Activated CD4-positive, alpha-beta memory T cell treated with anti-CD3 and anti-CD28 coated beads for 36 hours (primary cell): ENCODE measurements around the gene SLC9A4. TPM values are rescaled to one million over a fixed set of nuclear protein-coding genes. Genes with fewer than 3 reads are reported as not detected.
A peak's percentile ranks its signal among the peaks of the same experiment; 100 is the strongest.

Source experiments
- CTCF ChIA-PET: fragments of 350-600 bp; sonication (Branson Sonifier 250); formaldehyde crosslinking; loops from one replicate; lab custom pipeline; 2021; ENCODE audit warnings: antibody characterized with exemption, inconsistent platforms; lab: Charles Lee
- POLR2A ChIA-PET: fragments of 350-600 bp; sonication (Branson Sonifier 250); formaldehyde crosslinking; loops from one replicate; lab custom pipeline; 2021; ENCODE audit warnings: antibody characterized with exemption; lab: Charles Lee
- DNase-seq: peaks from one replicate; pipeline ENCODE4 v3.0.0-alpha.2; 2020
- H3K27ac Mint-ChIP-seq: one replicate; pipeline ENCODE4 v1.8.0; 2021; ENCODE audit warnings: mixed read lengths
- H3K27me3 Mint-ChIP-seq: one replicate; pipeline ENCODE4 v1.8.0; 2021; ENCODE audit warnings: mixed read lengths
- H3K36me3 Mint-ChIP-seq: one replicate; pipeline ENCODE4 v1.8.0; 2021; ENCODE audit warnings: mixed read lengths
- H3K4me1 Mint-ChIP-seq: one replicate; pipeline ENCODE4 v1.8.0; 2021; ENCODE audit warnings: low read depth, mixed read lengths
- H3K4me3 Mint-ChIP-seq: one replicate; pipeline ENCODE4 v1.8.0; 2021; ENCODE audit warnings: mild to moderate bottlenecking, mixed read lengths
- H3K9me3 Mint-ChIP-seq: one replicate; pipeline ENCODE4 v1.8.0; 2021; ENCODE audit warnings: mixed read lengths
- intact Hi-C: fragments of 100-400 bp; cut with micrococcal nuclease; formaldehyde crosslinking; loops from one replicate; pipeline ENCODE4 v1.15.1; 2023
- total RNA-seq, 2 experiments: library from RNA; stranded (reverse); gene quantifications; one replicate each; pipeline ENCODE4 v1.2.3, GENCODE V29; 2021

SLC9A4 gene, protein sequence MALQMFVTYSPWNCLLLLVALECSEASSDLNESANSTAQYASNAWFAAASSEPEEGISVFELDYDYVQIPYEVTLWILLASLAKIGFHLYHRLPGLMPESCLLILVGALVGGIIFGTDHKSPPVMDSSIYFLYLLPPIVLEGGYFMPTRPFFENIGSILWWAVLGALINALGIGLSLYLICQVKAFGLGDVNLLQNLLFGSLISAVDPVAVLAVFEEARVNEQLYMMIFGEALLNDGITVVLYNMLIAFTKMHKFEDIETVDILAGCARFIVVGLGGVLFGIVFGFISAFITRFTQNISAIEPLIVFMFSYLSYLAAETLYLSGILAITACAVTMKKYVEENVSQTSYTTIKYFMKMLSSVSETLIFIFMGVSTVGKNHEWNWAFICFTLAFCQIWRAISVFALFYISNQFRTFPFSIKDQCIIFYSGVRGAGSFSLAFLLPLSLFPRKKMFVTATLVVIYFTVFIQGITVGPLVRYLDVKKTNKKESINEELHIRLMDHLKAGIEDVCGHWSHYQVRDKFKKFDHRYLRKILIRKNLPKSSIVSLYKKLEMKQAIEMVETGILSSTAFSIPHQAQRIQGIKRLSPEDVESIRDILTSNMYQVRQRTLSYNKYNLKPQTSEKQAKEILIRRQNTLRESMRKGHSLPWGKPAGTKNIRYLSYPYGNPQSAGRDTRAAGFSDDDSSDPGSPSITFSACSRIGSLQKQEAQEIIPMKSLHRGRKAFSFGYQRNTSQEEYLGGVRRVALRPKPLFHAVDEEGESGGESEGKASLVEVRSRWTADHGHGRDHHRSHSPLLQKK
- under 1 TPM in 1 of 2 experiments, not detected in 1; 0.10 TPM for total RNA-seq

DNA sequence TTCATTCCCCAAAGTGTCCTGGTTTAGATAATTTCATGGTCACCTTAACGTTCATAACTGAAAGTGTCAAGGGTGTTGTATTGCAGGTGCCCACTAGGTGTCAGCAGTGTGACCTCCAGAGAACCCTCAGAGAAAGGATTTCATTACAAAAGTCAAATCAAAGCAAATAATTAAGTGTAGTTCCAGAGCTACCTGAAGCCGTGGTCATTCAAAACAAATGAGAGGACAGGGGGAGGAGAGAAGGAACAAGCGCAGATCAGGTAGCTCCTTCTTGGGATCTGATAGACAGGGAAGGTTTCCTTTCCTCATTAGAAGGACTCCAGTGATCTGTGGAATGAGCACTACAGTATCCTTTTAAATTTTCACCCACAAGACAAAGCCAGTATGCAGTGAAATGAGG lies at the start of gene SLC9A4:
Gene SLC9A4 (plus strand): TSS at position 207 of the 400 bp plus-strand sequence. CDS start 534 bp downstream, outside the sequence.
- Mint-ChIP-seq H3K4me3 (no peak within 1 kb of the TSS), H3K27me3 (peaks cover 24% of the 10 kb centered on the region), H3K36me3 (no peaks in the 10 kb centered on the region), H3K9me3 (peaks cover 12% of the 10 kb centered on the region), H3K27ac (no peak within 1 kb of the TSS), H3K4me1 (no peaks in the 10 kb centered on the region)
- DNase-seq, result peak; percentile 71
- CTCF ChIA-PET, result interaction anchor here (0.6 to 7.3 kb wide), 39 partner anchors 9 to 400 kb away, joined by 3 to 122 read pairs (median 5); no protein-coding TSS in a partner anchor
- POLR2A ChIA-PET, result no interaction called here
- intact Hi-C loops, result loop anchor here (1.0 to 10.0 kb wide), 3 partner anchors 119 to 232 kb away; no protein-coding TSS in a partner anchor

GRCh38 chr2:102423368-102423767 lies 49.7 kb upstream of the SLC9A4 start:
- Mint-ChIP-seq H3K4me3 (no peak overlapping the region), H3K36me3 (peaks cover 4% of the 10 kb centered on the region), H3K4me1 (peaks cover 72% of the 10 kb centered on the region), H3K27me3 (peaks cover 6% of the 10 kb centered on the region), H3K9me3 (no peaks in the 10 kb centered on the region), H3K27ac (peak overlapping the region; percentile 52)
- CTCF ChIA-PET, result interaction anchor here (2.6 kb wide), 1 partner anchor 20 kb away, joined by 13 read pairs; no protein-coding TSS in a partner anchor
- intact Hi-C loops, result no loop called here
- no peak for DNase-seq
- POLR2A ChIA-PET, result interaction anchor here (0.5 kb wide), 1 partner anchor 815 kb away, joined by 3 read pairs; no protein-coding TSS in a partner anchor

DNA sequence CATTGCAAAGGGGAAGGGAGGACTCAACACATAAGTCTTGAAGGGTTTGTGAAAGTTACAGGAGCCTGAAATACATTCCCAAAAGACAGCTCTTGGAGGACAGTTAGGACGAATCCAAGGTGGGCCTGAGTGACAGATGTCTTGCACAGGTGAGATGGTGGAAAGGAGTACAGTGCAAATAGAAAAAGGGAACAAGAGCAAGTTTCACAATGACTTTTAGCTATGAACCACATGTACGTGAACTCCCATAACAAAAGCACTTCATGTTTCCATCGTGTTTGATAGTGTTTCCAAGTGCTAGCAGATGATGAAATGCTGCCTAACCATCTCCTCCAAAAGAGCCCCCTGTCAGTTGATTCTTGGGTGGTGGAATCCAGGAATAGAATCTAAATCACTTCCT lies 48.3 kb upstream of the SLC9A4 start:
- Mint-ChIP-seq H3K4me1 (peaks cover 67% of the 10 kb centered on the region), H3K36me3 (peaks cover 7% of the 10 kb centered on the region), H3K27me3 (peaks cover 6% of the 10 kb centered on the region), H3K9me3 (no peaks in the 10 kb centered on the region), H3K27ac (no peak overlapping the region), H3K4me3 (no peak overlapping the region)
- CTCF ChIA-PET, result interaction anchor here (0.9 to 2.6 kb wide), 3 partner anchors 19 to 171 kb away, joined by 3 to 13 read pairs (median 3); no protein-coding TSS in a partner anchor
- intact Hi-C loops, result no loop called here
- POLR2A ChIA-PET, result interaction anchor here (1.0 to 1.5 kb wide), 2 partner anchors 9 to 57 kb away, joined by 3 to 4 read pairs; no protein-coding TSS in a partner anchor
- DNase-seq, result no peak

- H3K36me3 Mint-ChIP-seq, result peaks cover 7% of the 10 kb centered on the region
- peak overlapping the region; percentile 5 for H3K27ac Mint-ChIP-seq
- H3K9me3 Mint-ChIP-seq, result no peaks in the 10 kb centered on the region
- ChIA-PET CTCF (interaction anchor here (1.0 to 2.6 kb wide), 2 partner anchors 18 to 23 kb away, joined by 3 to 13 read pairs; no protein-coding TSS in a partner anchor), POLR2A (interaction anchor here (1.5 kb wide), 1 partner anchor 58 kb away, joined by 3 read pairs; no protein-coding TSS in a partner anchor)
- DNase-seq, result no peak
- H3K4me3 Mint-ChIP-seq, result no peak overlapping the region
- H3K27me3 Mint-ChIP-seq, result peaks cover 2% of the 10 kb centered on the region
- intact Hi-C loops, result no loop called here
- H3K4me1 Mint-ChIP-seq, result peaks cover 70% of the 10 kb centered on the region
Measured at GRCh38 chr2:102425441-102426132, 47.4 kb upstream of the SLC9A4 start.

- CTCF ChIA-PET, result interaction anchor here (0.8 to 1.6 kb wide), 2 partner anchors 16 to 67 kb away, joined by 3 to 6 read pairs; no protein-coding TSS in a partner anchor
- Mint-ChIP-seq H3K27me3 (no peaks in the 10 kb centered on the region), H3K9me3 (no peaks in the 10 kb centered on the region), H3K27ac (no peak overlapping the region), H3K4me1 (peaks cover 63% of the 10 kb centered on the region), H3K36me3 (peaks cover 5% of the 10 kb centered on the region), H3K4me3 (no peak overlapping the region)
- POLR2A ChIA-PET, result interaction anchor here (0.9 kb wide), 1 partner anchor 52 kb away, joined by 4 read pairs; no protein-coding TSS in a partner anchor
- no peak for DNase-seq
- intact Hi-C loops, result no loop called here
Measured at GRCh38 chr2:102427249-102427648, 45.8 kb upstream of the SLC9A4 start.

DNA sequence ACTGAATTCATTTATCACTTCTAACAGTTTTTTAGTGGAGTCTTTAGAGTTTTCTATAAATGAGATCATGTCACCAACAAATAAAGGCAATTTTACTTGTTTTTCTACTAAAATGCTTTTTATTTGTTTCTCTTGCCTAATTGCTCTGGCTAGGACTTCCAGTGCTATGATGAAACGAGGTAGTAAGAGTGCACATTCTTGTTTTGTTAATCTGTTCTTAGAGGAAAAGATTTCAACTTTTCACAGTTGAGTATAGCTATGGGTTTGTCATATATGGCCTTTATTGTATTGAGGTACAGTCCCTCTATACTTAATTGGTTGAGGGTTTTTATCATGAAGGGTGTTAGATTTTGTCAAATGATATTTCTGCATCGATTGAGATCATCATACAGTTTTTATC lies 44.5 kb upstream of the SLC9A4 start:
- H3K27ac Mint-ChIP-seq, result peak overlapping the region; percentile 61
- no peak overlapping the region for H3K4me3 Mint-ChIP-seq
- peaks cover 54% of the 10 kb centered on the region for H3K4me1 Mint-ChIP-seq
- CTCF ChIA-PET, result no interaction called here
- H3K27me3 Mint-ChIP-seq, result no peaks in the 10 kb centered on the region
- peaks cover 5% of the 10 kb centered on the region for H3K36me3 Mint-ChIP-seq
- DNase-seq, result no peak
- POLR2A ChIA-PET, result no interaction called here
- no peaks in the 10 kb centered on the region for H3K9me3 Mint-ChIP-seq
- intact Hi-C loops, result no loop called here

DNA sequence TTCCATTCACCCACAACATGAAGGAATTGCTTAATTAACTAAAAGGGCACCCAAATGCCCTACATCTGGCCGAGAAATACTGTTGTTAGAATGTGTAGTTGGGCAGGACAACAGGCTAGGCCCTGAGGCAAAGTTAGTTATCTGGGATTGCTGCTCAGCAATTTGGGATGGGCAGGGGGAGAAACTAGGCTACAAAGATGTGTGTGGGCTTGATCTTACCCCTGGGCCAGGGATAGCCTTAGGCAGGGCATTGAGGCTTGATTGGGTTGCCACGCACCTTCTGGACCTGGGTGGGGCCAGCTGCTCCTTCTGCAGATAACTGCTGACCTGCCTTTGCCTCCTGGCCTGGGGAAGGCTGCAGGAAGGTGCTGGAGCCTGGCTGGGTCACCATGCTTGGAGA lies 40.6 kb upstream of the SLC9A4 start:
- no peak overlapping the region for H3K27ac Mint-ChIP-seq
- intact Hi-C loops, result no loop called here

GRCh38 chr2:102433973-102434654 lies 38.9 kb upstream of the SLC9A4 start:
- POLR2A ChIA-PET, result interaction anchor here (1.5 kb wide), 1 partner anchor 9 kb away, joined by 4 read pairs; no protein-coding TSS in a partner anchor
- CTCF ChIA-PET, result interaction anchor here (0.9 to 2.1 kb wide), 4 partner anchors 9 to 550 kb away, joined by 3 to 7 read pairs (median 3); no protein-coding TSS in a partner anchor
- no peak overlapping the region for H3K27ac Mint-ChIP-seq
- H3K9me3 Mint-ChIP-seq, result no peaks in the 10 kb centered on the region
- no peak for DNase-seq
- H3K4me1 Mint-ChIP-seq, result peaks cover 49% of the 10 kb centered on the region
- H3K36me3 Mint-ChIP-seq, result peaks cover 4% of the 10 kb centered on the region
- intact Hi-C loops, result no loop called here
- H3K4me3 Mint-ChIP-seq, result no peak overlapping the region
- H3K27me3 Mint-ChIP-seq, result no peaks in the 10 kb centered on the region

More for the DNA sequence above, 40.6 kb upstream of the SLC9A4 start:
- POLR2A ChIA-PET, result no interaction called here
- H3K36me3 Mint-ChIP-seq, result peaks cover 8% of the 10 kb centered on the region
- no peaks in the 10 kb centered on the region for H3K9me3 Mint-ChIP-seq
- no peaks in the 10 kb centered on the region for H3K27me3 Mint-ChIP-seq
- H3K4me1 Mint-ChIP-seq, result peaks cover 47% of the 10 kb centered on the region
- no peak for DNase-seq
- CTCF ChIA-PET, result interaction anchor here (2.1 kb wide), 1 partner anchor 11 kb away, joined by 7 read pairs; no protein-coding TSS in a partner anchor
- no peak overlapping the region for H3K4me3 Mint-ChIP-seq

DNA sequence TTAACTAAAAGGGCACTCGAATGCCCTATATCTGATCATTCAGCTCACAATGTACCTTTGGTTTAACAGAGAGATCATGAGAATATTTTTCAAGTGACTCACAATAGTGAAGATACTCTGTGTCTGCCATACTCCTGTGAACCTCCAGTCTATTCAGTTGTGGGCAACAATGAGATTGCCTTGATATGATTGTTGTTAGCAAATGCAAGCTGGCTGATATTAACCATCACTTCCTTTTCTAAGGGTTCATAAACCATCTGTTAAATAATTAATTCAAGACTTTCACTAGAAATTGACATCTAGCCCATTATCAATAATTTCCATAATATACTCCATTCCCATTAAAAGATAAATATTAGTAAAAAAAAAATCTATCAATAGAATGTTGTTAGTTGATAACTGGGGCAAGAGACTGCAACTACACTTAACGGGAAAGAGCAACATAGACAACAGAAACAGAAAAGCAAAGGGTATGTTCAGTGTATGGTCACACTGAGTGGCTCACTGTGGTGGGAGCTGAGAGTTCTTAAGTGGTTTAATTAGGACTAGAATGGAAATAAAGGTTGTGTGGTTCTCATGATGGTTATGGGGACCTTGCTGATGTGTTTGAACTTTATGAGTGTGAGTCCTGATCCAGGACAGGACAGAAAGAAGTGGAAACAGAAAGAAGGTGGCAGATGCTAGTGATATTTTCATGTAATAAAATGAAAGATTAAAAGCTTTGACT lies 38.2 kb upstream of the SLC9A4 start:
- no peaks in the 10 kb centered on the region for H3K9me3 Mint-ChIP-seq
- peaks cover 3% of the 10 kb centered on the region for H3K36me3 Mint-ChIP-seq
- ChIA-PET POLR2A (interaction anchor here (1.5 kb wide), 1 partner anchor 10 kb away, joined by 4 read pairs; no protein-coding TSS in a partner anchor), CTCF (interaction anchor here (1.2 to 1.3 kb wide), 2 partner anchors 17 to 551 kb away, joined by 3 read pairs; no protein-coding TSS in a partner anchor)
- DNase-seq, result no peak
- no peaks in the 10 kb centered on the region for H3K27me3 Mint-ChIP-seq
- intact Hi-C loops, result no loop called here
- H3K4me1 Mint-ChIP-seq, result peaks cover 42% of the 10 kb centered on the region
- H3K4me3 Mint-ChIP-seq, result no peak overlapping the region
- H3K27ac Mint-ChIP-seq, result peak overlapping the region; percentile 52

DNA sequence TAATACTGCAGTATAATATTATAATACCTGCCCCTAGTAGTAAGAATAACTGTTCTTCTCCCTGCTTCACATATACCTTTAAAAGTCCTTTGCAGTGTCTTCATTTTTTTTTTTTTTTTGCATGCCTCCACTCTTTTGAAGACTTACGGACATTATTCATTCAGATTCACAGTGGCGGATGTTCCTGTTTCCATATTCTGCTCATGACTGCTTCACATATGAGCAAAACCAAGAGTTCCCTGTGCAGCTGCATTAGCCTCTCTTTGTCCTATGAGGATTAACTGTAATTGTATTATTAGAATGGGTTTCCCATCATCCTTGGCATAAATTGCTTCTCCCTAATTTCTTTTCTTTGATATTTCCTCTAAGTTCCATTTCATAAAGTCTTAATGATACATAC lies 37.3 kb upstream of the SLC9A4 start:
- H3K4me3 Mint-ChIP-seq, result no peak overlapping the region
- H3K27me3 Mint-ChIP-seq, result no peaks in the 10 kb centered on the region
- H3K36me3 Mint-ChIP-seq, result peaks cover 3% of the 10 kb centered on the region
- DNase-seq, result no peak
- intact Hi-C loops, result loop anchor here (2.0 kb wide), 2 partner anchors 177 to 435 kb away; no protein-coding TSS in a partner anchor
- CTCF ChIA-PET, result interaction anchor here (1.5 to 1.9 kb wide), 2 partner anchors 16 to 195 kb away, joined by 3 to 8 read pairs; no protein-coding TSS in a partner anchor
- H3K27ac Mint-ChIP-seq, result peak overlapping the region; percentile 34
- peaks cover 34% of the 10 kb centered on the region for H3K4me1 Mint-ChIP-seq
- H3K9me3 Mint-ChIP-seq, result no peaks in the 10 kb centered on the region
- POLR2A ChIA-PET, result interaction anchor here (1.0 to 1.2 kb wide), 2 partner anchors 68 to 326 kb away, joined by 3 to 5 read pairs; no protein-coding TSS in a partner anchor
